HL-60 (cell line): Measurements from ENCODE around the gene TAF4.

ENCODE experiments used
- SPI1 ChIP-seq: IDR thresholded peaks from 2 replicates; pipeline ENCODE4 v1.6.1; 2012; ENCODE audit warnings: low read depth, mild to moderate bottlenecking, borderline replicate concordance
- TF ChIP-seq, protein P1 (sequence below): IDR thresholded peaks from one replicate; pipeline ENCODE4 v1.5.1; 2011; ENCODE audit warnings: low read length, control low read depth, inconsistent platforms; ENCODE audit not compliant: insufficient read depth
- TF ChIP-seq, protein P2 (sequence below): IDR thresholded peaks from 2 replicates; pipeline ENCODE4 v1.6.1; 2012; ENCODE audit warnings: low read depth; ENCODE audit not compliant: insufficient replicate concordance

DNA sequence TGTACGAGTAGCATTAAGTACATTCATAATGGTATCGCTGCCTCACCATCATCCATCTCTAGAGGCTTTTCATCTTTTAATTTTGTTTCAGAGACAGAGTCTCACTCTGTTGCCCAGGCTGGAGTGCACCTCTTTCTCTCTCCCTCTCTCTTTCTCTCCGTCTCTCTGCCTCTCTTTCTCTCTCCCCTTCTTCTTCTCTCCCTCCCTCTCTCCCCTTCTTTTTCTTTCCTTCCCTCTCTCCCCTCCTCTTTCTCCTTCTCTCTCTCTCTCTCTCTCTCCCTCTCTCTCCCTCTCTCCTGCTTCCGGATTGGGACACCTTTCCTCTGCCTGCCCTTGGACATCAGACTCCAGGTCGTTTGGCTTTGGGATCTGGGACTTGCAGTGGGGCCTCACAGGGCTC, 17.6 kb upstream of the TAF4 start:
- TF ChIP-seq, protein P1, sequence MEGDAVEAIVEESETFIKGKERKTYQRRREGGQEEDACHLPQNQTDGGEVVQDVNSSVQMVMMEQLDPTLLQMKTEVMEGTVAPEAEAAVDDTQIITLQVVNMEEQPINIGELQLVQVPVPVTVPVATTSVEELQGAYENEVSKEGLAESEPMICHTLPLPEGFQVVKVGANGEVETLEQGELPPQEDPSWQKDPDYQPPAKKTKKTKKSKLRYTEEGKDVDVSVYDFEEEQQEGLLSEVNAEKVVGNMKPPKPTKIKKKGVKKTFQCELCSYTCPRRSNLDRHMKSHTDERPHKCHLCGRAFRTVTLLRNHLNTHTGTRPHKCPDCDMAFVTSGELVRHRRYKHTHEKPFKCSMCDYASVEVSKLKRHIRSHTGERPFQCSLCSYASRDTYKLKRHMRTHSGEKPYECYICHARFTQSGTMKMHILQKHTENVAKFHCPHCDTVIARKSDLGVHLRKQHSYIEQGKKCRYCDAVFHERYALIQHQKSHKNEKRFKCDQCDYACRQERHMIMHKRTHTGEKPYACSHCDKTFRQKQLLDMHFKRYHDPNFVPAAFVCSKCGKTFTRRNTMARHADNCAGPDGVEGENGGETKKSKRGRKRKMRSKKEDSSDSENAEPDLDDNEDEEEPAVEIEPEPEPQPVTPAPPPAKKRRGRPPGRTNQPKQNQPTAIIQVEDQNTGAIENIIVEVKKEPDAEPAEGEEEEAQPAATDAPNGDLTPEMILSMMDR = no peak
- TF ChIP-seq, protein P2, sequence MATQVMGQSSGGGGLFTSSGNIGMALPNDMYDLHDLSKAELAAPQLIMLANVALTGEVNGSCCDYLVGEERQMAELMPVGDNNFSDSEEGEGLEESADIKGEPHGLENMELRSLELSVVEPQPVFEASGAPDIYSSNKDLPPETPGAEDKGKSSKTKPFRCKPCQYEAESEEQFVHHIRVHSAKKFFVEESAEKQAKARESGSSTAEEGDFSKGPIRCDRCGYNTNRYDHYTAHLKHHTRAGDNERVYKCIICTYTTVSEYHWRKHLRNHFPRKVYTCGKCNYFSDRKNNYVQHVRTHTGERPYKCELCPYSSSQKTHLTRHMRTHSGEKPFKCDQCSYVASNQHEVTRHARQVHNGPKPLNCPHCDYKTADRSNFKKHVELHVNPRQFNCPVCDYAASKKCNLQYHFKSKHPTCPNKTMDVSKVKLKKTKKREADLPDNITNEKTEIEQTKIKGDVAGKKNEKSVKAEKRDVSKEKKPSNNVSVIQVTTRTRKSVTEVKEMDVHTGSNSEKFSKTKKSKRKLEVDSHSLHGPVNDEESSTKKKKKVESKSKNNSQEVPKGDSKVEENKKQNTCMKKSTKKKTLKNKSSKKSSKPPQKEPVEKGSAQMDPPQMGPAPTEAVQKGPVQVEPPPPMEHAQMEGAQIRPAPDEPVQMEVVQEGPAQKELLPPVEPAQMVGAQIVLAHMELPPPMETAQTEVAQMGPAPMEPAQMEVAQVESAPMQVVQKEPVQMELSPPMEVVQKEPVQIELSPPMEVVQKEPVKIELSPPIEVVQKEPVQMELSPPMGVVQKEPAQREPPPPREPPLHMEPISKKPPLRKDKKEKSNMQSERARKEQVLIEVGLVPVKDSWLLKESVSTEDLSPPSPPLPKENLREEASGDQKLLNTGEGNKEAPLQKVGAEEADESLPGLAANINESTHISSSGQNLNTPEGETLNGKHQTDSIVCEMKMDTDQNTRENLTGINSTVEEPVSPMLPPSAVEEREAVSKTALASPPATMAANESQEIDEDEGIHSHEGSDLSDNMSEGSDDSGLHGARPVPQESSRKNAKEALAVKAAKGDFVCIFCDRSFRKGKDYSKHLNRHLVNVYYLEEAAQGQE = no peak
- no peak for TF ChIP-seq SPI1
